Spleen (tissue), 3 donors: ENCODE measurements around the gene SLC25A47.

ENCODE experiments used
- POLR2A ChIP-seq, 3 donors: fragments of 450-650 bp; IDR thresholded peaks; one replicate each; pipeline ENCODE4 v1.5.1; 2017; ENCODE audit warnings: antibody characterized with exemption in 3 of 3, mild to moderate bottlenecking in 1 of 3
- POLR2AphosphoS5 ChIP-seq, 3 donors: sonication (generic); formaldehyde crosslinking; IDR thresholded peaks; one replicate each; pipeline ENCODE4 v1.5.1; 2017; ENCODE audit warnings: antibody characterized with exemption in 3 of 3

DNA sequence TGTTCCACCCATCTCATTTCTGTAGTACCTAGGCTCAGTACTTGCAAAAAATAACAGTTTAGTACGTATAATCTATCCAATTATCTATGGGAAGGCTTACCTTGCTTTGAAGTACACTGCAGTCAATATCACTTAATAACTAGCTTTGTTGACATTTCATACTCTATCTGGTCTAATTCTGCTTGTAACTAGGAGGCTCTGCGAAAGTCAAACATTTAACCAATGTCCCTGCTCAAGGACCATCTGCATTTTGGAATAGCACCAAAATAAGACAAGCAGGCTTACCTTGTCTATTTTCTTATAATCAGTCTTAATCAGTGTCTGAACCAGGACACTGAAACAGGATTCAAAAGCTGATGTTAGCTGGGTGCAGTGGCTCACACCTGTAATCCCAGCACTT lies 39.9 kb downstream of the SLC25A47 start:
- no peak for TF ChIP-seq POLR2A (IDR thresholded peaks at IDR 0.05)
- TF ChIP-seq POLR2AphosphoS5 (IDR thresholded peaks at IDR 0.05) = no peak
